A172 (cell line): ENCODE measurements around the gene TNIP1. TPM values are rescaled to one million over a fixed set of nuclear protein-coding genes. Genes with fewer than 3 reads are reported as not detected.
A peak's percentile ranks its signal among the peaks of the same experiment; 100 is the strongest.

Experiments
- DNase-seq: peaks from one replicate; pipeline ENCODE4 v3.0.0-alpha.2; 2015; ENCODE audit warnings: low spot score
- total RNA-seq: library from RNA; depleted of rRNA; stranded (reverse); fragments of >200 nt; shearing (Covaris generic); gene quantifications from 2 replicates; pipeline ENCODE4 v1.2.3, GENCODE V29; 2014

Gene TNIP1
- total RNA-seq, 1 experiment from 2014 or later: 125 TPM

DNA sequence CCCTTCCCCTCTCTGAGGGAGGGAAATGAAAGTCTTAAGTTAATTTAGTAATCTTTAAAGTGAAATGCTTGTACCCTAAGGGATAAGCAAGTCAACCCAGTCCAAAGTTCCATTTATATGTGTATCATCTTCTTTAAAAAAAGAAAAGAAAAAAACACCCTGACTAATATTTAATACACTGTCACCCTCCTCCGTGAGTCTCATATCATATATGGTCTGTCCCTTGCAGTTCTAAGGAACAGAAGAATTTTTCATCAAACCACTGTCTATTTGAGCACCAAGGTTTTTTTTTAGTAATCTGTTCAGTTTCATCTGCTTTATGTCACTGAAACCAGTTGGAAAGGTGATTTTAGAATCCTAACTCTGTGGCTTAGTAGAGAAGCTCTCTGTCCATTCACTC is 15.2 kb downstream of the TNIP1 start:
- DNase-seq: no peak

GRCh38 chr5:151064916-151065499 is 15.8 kb downstream of the TNIP1 start:
- DNase-seq: no peak

GRCh38 chr5:151063142-151063989 is 17.5 kb downstream of the TNIP1 start:
- peak; percentile 92 for DNase-seq

GRCh38 chr5:151062405-151063141 is 18.3 kb downstream of the TNIP1 start:
- DNase-seq: no peak

DNA sequence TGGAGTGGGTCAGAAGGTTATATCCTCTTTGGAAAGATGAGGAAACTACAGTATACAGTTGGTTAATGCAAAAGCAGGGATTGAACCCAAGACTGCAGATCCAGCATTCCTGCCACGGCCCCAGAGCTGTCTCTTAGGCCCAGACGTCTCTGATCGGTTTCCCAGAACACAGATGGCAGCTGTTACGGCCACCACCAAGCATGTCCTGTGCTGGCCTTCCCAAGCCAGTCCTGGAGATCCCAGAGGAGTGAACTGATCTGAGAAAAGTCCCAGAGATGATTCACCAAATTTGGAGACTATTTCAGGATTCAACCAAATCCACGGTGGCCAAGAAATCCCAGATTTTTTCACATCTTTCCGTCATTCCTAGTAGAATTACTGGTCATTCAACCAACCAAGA is 20.1 kb downstream of the TNIP1 start:
- DNase-seq: no peak

DNA sequence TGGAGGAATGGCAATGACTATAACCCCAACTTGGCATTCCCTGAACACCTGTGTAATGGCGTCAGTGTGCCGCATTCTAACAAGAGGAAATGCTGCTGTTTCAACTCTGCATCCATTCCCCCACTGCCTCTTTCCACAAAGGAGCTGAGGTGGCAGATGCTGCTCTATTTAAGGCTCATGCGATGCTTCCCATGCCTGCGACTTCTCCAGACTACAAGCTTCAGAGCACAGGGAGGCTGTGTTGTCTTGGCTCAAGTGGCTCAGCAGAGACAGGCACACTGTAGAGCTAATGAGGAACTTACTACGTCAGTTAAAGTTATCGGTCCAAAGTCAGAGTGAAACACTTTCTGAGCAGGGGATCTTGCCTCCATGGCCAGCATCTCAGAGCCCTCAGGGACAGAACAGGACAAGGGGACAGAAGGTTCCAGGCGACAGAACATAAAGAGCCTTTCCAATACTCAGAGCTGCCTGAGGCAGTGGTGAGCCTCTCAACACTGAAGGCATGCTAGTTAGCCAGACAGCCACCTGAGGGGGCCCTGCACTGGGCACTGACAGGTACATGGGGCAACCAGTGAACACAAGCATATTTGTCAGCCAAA is 21.8 kb downstream of the TNIP1 start:
- no peak for DNase-seq

GRCh38 chr5:151058301-151058700 is 22.5 kb downstream of the TNIP1 start:
- DNase-seq: no peak

- no peak for DNase-seq
Measured at GRCh38 chr5:151056379-151057325, 24.2 kb downstream of the TNIP1 start.

- no peak for DNase-seq
Measured at GRCh38 chr5:151055336-151055735, 25.5 kb downstream of the TNIP1 start.

- DNase-seq: no peak
Measured at GRCh38 chr5:151054709-151055108, 26.1 kb downstream of the TNIP1 start.

DNA sequence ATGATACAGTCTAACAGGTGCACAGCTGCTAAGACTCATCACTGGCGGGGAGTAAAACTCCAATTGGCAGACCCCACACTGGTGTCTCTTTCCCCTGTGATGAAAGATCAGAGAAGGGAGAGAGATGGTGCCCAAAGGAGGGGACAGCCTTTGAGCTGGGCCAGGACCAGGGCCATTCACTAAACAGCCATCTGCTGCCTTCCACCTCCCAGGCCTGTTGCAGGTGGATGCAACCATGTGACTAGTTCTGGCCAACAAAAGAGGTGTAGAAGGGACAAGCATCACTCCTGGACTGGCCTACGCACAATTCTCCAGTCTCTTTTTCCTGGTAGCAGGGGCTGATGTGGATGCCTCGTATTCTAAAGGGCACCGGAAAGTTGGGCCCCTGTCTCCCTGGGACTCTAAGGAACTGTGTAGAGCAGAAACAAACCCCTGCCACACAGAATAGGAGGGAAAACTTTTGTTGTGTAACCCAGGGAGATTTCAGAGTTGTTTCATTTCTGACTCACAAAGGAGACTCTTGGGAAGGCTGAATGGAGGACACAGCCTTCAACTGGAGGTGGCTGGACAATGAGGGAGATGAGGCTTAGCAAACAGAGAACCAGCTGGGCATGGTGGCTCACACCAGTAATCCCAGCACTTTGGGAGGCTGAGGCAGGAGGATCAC is 26.9 kb downstream of the TNIP1 start:
- no peak for DNase-seq

- DNase-seq: no peak
Measured at GRCh38 chr5:151052836-151053235, 28.0 kb downstream of the TNIP1 start.

DNA sequence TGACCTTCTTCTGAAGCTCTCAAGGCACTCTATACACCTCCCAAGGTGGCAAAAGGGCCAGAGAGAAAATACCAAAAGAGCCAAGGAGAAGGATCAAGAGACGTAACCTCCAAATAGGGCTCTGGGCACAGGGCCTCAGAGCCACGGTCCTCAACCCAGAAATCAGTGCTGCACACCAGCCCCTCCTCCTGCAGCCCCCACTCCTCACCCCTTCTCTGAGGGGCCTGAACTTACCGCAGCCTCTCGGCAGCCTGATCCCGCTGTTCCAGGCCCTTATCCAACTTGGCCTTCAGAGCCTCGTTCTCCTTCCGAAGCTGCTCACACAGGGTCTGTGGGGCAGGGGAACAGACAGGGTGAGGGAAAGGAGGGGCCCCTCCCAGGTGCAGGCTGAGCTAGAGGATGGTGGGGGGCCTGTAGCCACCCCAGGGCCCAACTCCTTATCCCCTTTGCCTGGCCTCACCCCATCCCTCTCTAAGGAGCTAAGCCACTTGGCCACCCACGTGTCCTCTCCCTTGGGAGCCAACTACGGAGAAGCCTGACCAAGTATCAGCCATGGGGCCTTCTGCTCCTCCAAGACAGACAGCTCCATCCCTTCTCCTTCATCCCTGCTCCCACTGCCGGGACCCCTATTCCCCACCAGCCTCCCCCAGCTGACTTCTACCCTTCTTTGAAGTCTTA is 28.8 kb downstream of the TNIP1 start:
- DNase-seq: no peak

- DNase-seq: peak; percentile 87
Measured at GRCh38 chr5:151051066-151051930, 29.5 kb downstream of the TNIP1 start.

DNA sequence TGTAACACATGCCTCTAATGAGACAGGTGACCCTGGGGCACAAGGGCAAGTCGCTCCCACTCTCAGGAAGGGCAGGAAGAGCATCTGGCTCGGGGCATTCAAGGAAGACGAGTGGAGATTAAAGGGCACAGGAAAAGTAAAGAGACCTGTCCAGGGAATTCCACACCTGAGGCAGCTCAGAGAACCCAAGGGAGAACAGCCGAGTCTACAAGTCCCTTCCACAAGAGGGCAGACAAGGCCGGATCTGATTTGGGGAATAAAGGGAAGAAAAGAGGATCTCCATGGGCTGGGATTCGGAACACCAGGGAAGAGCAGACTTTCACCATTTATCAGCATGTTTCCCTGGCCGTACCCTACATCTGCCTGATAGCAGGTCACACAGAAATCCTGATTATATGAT is 32.3 kb downstream of the TNIP1 start:
- DNase-seq: no peak

DNA sequence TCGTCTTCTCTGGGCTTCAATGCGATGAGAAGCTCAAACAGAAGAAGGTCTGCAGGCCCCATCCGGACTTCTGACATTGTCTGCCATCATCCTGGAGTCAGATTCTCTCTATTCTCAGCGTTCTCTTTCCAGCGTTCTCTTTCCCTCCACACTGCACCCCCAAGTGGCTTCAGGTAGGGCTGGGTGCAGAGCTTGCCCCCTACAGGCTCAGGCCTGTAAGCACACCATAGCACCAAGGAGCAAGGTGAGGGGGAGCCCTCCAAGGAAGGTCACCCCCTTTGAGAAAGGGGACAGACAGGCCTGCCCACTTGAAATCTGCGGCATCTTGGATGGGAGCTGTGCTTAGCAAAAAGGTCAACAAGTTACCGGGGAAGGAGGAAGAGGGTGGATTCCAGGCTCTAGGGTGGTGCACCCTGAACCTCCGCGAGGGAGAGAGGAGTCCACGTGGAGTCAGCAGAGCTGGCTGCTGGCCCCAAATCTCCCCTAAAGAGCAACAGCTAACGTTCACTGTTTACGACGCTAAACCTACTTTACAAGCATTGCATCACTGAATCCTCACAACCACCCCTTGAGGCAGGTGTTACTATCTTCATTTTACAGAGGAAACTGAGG is 32.9 kb downstream of the TNIP1 start:
- DNase-seq: no peak

DNA sequence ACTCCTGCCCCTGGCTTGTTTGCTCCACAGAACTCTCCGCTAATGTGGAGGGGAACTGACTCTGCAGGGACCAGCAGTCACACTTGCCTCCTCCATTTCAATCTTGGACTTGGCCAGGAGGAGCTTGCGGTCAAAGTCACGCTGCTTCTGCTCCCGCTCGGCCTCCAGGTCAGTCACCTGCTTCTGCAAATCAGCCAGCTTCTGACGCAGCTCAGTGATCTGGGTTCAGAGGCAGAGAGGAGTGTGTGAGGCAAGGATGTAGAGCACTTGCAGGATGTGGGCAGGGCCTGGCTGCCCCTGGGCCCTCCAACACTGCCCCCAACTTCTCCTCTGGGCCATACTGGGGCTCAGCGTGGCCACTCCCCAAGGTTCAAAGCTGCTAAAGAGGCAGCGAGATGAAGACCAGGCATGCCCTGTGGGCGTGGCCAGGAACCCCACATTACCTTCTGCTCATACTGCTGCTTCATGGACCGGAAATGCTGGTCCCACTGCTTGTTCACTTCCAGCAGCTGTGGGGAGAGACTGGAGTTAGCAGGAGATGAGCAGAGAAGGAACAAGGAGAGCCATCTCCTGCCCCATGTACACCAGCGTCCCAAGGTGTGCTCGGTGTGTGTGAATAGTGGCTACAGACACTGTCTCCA is 38.3 kb downstream of the TNIP1 start:
- no peak for DNase-seq
